OCI-M2 (cell line): ENCODE results near the gene DAG1.

Experiments
- DNase-seq: peaks from one replicate; lab custom pipeline; 2025; ENCODE audit not compliant: unreplicated experiment; lab: John Stamatoyannopoulos, UW

DAG1 gene

DNA sequence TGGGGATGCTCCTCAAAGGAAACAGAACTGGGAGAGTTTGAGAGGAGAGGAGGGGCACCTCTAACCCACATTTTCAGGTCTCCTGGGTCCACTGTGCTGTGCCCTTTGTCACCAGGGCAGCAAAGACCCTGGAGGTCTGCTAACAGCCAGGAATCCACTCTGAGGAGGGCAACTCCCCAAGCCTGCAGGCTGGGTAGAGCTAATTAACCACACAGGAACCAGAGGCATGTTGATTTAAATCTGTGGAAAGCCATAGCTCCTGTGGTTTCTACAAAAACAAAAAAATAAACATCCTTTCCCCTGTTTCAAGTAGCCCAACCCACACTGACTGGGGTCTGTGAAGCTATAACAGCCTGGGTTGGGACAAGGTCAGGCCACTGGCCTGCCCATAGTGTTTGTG is 82.0 kb downstream of the DAG1 start:
- DNase-seq, result no peak

DNA sequence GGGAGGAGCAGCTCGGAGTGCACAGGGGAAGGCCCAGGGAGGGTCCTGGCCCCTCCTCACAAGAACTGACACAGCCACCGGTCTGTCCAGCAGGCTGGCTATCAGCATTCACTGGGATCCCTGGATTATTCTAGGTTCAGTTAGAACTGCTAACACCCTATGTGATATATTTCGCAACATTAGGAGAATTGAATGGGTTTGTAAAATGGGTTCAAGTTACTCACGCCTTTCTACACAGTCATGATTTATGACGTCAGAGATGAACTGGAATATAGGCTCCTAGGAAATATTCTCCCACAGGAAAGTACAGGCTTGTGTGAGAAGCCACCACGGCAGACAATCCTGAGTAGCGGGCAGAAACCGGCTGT is 83.2 kb downstream of the DAG1 start:
- DNase-seq, result no peak

DNA sequence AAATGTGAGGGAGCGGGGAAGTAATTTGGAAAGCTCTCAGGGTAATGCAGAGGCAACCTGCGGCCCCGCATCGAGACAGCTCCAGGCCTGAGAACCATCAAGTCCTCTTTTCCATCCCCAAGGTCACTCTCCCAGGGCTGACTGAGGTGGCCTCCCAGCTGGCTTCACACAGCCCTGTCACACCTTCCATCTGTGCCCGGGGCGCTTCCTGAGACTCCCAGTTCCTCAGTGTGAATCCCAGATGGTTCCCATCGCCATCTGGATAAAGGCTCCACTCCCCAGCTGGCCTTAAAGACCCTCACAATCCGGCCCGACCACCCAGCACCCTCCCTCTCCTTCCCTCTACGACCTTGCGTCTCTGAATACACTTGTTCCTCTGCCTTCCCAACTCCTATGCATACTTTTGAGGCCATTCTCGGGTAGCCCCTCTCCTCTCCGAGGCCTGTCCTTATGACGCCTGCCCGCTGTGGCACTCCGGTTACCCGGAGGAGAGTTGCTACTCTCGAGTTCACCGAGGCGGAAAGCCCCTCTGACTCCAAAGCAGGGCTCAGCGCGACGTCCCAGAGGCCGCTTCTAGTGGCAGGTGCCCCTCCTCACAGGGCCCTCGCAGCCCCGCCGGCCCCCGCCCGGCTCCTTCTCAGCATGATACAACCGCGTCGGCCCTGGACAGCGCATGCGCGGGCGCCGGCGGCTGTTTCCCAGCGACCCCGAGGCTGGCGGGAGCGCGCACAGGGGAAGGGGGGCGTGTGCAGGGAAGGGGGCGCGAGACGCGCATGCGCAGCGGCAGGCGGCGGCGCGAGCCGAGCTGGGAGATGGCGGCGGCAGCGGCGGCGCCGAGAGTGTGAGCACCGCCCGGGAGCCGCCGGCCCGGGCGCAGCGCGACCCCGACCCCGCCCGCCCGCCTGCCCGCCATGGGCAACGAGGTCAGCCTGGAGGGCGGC is 83.9 kb downstream of the DAG1 start, which contains the start of gene BSN:
BSN (plus strand) TSS at position 786 of the 941 bp plus-strand sequence; CDS start at position 912, 126 bp downstream.
- peak; percentile 25 for DNase-seq

DNA sequence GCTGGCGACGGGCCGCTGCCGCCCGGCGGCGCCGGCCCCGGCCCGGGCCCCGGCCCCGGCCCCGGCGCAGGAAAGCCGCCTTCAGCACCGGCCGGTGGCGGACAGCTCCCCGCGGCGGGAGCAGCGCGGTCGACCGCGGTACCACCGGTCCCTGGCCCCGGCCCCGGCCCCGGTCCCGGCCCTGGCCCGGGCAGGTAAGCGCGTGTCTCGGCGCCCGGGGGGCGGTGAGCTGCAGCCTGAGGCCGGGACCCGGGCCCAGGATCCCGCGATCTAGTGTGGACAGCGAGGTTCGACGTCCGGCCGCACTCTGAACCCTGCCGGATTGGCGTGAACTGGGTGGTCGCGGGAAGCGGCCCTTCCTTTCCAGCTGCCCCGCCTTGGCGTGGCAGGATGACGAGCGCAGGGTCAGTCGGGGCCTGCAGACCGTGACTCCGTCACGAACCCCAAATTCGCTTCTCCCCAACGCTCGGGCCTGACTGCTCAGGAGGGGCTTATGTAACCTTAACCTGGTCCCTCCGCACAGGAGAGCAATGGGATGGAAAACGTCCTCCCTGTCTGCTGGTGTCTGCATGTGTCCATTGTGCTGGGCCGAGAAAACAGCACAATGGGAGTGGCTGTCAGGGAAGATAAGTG is 84.7 kb downstream of the DAG1 start:
- DNase-seq, result no peak

DNA sequence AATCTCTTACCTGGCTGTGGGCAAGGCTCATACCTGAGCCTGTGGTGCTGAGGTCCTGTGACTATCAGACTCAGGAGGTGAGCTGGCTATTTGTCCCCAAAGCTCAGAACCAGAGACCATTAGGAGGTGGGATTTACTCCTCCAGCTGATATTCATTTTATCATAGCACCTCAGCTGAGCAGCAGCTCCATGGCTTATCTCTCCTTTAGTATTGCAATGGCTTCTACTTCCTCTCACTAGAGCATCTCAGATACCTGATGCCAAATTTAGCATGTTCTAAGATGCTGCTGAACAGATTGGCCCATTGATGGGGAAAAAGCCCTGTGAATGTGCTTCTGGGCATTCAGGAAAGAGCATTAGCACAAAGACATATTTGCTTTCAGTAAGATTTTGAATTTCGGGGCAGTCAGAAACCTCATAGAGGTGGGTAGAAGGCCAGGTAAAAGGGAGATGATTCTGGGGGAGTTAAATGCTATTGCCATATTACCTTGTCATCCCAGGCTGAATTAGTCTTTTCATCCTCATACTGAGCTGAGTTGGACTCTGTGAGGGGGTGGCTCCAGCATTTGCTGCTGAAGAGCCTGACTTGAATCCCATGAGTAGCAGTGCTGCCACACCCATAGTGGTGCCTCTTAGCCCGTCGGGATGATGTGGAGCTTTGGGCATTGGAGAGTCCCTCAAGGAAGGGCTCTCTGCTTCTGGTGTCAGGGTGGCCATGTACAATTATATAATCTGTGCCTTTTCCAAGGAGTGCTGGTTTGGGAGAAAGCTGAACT is 86.6 kb downstream of the DAG1 start:
- no peak for DNase-seq

DNA sequence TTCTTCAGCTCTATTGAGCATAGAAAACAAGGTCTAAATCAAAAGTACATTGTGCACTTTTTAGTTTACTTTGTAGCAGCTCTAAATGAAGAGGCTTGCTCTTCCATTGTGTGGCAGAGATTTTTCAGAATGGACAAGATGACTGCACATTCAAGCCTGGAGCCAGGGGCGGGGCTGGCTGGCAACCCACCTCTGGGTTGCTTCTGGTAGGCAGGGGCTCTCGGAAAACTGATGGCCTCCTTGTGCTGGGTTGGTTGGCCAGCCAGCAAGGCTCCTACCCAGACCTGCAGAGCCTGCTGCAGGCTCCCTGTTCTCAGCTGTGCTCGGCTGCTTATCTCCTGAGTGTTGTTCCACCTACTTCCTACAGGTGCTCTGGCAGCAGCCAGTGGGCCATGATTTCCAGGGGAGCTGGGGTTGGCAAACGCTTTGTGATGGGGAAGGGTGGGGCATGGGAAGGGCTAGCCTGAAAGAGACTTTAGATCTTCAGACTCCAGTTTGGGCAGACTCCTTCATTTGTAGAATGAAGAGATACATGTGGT is 93.0 kb downstream of the DAG1 start:
- DNase-seq, result no peak

DNA sequence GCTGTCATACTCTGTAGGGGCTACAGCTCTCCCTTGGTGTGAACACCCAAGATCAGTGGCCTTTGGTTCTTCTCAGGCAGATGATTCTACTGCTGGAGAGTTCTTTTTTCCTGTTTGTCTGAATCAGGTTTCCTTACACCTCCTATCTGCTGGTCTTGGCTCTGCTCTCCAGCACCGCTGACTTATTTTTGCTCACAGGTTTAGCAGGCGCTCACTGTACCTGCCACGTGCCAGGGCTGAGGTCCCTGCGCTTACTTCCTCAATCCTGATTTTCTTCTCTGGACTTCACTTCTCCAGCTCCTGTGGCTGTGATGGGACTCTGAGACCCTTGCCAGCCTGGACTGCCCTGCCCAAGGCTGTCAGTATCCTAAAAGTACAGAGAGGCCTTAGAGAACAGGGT is 93.7 kb downstream of the DAG1 start:
- no peak for DNase-seq

DNA sequence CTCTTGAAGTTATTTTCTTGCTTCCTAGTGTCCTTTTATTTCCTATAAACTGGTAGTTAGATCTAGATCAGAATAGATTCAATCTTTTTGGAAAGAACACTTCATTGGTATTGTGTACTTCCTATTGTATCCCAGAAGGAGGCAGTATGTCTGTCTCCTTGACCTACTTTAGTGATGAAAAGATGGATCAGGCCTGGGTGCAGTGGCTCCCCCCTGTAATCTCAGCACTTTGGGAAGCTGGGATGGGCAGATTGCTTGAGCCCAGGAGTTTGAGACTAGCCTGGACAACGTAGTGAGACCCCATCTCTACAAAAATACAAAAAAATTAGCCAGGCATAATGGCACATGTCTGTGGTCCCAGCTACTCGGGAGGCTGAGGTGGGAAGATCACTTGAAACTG is 96.2 kb downstream of the DAG1 start:
- no peak for DNase-seq

DNA sequence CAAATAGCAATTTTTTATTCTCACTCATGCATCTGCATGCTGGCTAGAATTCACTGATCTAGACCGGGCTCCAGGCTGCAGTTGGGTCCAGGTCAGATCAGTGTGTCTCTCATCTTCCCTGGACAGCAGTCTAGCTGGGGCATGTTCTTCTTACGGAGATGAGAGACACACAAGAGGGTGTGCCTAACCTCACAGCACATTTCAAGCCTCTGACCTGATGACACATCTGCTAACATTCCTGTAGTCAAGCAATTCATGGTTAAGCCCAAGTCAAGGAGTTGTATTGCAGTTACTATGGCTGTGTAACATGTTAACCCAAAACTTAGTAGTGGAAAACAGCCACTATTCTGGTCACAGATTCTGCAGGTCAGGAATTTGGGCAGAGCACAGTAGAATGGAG is 97.3 kb downstream of the DAG1 start:
- DNase-seq, result no peak

DNA sequence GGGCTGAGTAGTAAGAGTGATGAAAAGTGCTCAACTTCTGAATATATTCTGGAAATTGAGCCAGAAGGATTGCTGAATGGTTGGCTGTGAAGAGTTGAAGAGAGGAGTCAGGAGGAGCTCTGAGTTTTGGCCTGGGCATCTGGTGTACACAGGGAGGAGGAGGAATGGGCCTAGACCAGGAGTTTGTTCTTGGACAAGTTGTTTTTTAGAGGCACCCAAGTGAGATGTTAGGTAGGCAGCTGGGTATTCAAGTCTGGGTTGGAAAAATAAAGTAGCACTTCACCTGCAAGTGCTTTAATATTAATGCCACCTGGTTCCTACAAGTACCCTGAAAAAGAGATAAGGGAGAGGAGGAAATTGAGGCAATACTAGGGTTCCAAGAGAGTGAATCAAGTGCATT is 98.9 kb downstream of the DAG1 start:
- DNase-seq, result no peak

DNA sequence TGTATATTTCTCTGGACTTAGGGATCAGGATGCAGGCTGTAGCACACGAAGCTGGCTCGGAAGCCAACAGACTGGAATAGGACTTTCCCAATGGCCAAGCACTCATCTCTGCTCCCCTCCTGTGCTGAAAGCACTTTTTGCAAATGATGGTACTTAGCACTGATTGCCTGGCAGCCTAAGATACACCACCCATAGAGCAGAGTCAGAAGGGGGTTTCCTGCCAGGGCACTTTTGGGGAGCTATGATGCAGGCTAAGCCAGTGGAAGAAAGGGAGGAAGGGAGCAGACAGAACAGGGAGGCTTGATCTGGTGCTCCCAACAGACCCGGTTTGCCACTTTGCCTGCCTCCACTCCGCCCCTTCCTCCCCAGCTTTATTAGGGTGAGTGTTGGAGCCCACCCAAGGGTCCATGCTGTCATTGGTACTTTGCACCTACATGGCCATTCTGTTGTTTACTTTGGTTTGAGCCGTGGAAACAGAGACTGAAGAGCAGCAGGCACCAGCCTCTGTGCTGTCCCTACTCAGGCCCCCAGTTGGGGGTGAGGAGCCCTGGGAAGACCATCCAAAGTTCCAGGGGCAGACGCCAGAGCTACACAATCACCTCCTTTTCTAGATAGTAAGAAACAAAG is 100.1 kb downstream of the DAG1 start:
- DNase-seq, result no peak

DNA sequence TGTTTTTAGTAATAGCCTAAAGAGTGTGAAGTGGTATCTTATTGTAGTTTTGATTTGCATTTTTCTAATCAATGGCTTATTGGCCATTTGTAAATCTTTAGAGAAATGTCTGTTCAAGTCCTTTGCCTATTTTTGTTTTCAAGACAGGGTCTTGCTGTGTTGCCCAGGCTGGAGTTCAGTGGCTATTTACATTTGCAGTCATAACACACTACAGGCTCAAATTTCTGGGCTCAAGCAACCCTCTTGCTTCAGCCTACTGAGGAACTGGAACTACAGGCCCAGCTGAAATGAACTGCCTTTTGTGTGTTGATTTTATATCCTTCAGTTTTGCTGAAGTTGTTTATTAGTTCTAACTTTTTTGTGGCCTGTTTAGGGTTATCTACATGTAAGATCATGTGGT is 112.1 kb downstream of the DAG1 start:
- DNase-seq, result no peak
